Measurements from ENCODE around the gene CERKL.

CERKL gene

GRCh38 chr2:181628590-181629585 is 28.0 kb downstream of the CERKL start:
- DNase-seq (ENCODE audit: low read depth in 3 of 3, low spot score in 1 of 3) = no peak

- DNase-seq (ENCODE audit: low read depth in 3 of 3, low spot score in 1 of 3) = no peak
Measured at GRCh38 chr2:181627545-181627944, 29.4 kb downstream of the CERKL start.

GRCh38 chr2:181626671-181627070 is 30.2 kb downstream of the CERKL start:
- DNase-seq (ENCODE audit: low read depth in 3 of 3, low spot score in 1 of 3) = no peak

DNA sequence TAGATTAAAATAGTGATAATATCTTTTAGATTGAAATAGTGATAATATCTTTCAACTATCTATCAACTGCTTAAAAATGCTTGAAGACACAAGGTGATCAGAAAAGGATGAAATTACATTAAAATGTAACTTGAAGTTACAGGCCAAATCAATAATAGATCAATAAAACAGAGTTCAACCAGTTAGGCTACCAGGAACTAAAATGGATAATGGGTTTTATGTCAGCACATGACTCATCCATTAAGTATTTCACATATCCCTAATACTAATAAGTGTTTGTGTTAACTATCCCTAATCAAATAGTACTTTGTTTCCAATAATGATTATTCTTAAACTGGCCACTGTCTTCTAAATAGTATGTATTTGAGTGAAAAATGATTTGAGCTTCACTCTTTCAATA is 33.7 kb downstream of the CERKL start:
- DNase-seq (ENCODE audit: low read depth in 3 of 3, low spot score in 1 of 3) = no peak

GRCh38 chr2:181621779-181622490 is 35.0 kb downstream of the CERKL start:
- no peak for DNase-seq (ENCODE audit: low read depth in 3 of 3, low spot score in 1 of 3)

DNA sequence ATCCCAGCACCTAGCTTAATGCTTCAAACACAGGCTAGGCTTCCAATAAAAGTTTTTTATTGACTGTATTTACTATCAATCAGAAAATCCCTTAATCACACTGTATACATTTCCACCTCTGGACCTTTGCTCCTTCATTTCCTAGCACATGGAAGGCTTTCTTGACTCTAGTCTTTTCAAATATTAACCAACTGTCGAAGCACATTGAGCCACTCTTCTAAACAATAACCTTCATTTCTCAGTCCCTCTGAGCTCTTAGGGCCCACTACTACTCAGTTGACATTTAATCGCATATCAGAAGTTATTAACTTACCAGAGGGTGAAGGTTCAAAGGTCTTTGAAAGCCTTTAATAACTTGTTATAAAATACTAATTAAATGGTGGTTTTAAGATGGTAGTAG is 37.4 kb downstream of the CERKL start:
- no peak for DNase-seq (ENCODE audit: low read depth in 3 of 3, low spot score in 1 of 3)

DNA sequence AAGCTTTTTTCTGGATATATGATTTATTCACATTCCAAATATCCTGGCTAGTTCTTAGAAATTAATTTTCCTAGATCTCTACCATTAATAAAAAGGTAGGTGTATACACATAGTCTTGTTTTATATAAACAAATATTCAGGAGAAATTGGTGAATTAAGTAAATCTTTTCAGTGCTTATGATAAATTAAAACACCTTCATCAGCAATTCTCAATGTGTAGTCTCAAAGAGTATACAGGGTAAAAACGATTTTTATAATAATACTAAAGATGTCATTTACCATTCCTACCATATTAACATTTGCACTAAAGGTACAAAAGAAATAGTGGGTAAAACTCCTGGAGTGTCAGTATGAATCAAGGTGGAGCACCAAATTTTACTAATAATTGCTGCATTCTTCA is 40.2 kb downstream of the CERKL start:
- no peak for DNase-seq (ENCODE audit: low read depth in 3 of 3, low spot score in 1 of 3)

GRCh38 chr2:181614874-181615638 is 41.8 kb downstream of the CERKL start:
- no peak for DNase-seq (ENCODE audit: low read depth in 3 of 3, low spot score in 1 of 3)

GRCh38 chr2:181613241-181613640 is 43.7 kb downstream of the CERKL start:
- no peak for DNase-seq (ENCODE audit: low read depth in 3 of 3, low spot score in 1 of 3)

- DNase-seq (ENCODE audit: low read depth in 3 of 3, low spot score in 1 of 3) = no peak
Measured at GRCh38 chr2:181607629-181608590, 49.0 kb downstream of the CERKL start.

- no peak for DNase-seq (ENCODE audit: low read depth in 3 of 3, low spot score in 1 of 3)
Measured at GRCh38 chr2:181605889-181606837, 50.7 kb downstream of the CERKL start.

- no peak for DNase-seq (ENCODE audit: low read depth in 3 of 3, low spot score in 1 of 3)
Measured at GRCh38 chr2:181602017-181602416, 54.9 kb downstream of the CERKL start.

DNA sequence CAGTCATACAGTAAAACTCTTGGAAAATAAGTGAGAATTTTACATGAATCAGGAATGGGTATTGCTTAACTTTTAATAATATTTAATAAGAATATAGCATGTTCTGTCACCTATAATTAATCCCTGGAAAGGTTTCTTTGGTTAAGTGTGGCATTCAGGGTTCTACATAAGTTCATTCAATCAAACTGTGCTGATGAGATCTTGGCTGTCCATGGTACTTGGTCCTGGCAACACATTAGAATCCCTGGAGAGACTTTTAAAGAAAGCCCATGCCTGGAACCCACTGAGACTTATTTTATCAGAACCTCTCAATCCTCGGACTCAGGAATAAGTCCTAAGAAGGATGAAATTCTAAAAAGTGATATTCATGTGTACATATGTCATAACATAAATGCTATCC is 60.3 kb downstream of the CERKL start:
- no peak for DNase-seq (ENCODE audit: low read depth in 3 of 3, low spot score in 1 of 3)

- no peak for DNase-seq (ENCODE audit: low read depth in 3 of 3, low spot score in 1 of 3)
Measured at GRCh38 chr2:181594322-181594721, 62.6 kb downstream of the CERKL start.

DNA sequence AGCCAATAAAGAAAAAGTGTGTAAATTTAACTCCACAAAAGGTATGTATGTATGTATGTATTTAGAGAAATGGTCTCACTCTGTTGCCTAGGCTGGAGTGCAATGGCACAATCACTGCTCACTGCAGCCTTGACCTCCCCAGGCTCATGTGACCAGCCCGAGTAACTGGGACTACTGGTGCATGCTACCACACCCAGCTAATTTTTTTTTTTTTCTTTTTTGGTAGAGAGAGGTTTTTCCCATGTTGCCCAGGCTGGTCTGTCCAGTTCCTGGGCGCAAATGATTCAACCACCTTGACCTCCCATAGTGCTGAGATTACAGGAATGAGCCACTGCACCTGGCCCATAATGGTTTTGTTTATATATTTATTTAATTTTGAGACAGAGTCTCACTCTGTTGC is 67.1 kb downstream of the CERKL start:
- no peak for DNase-seq (ENCODE audit: low read depth in 3 of 3, low spot score in 1 of 3)

DNA sequence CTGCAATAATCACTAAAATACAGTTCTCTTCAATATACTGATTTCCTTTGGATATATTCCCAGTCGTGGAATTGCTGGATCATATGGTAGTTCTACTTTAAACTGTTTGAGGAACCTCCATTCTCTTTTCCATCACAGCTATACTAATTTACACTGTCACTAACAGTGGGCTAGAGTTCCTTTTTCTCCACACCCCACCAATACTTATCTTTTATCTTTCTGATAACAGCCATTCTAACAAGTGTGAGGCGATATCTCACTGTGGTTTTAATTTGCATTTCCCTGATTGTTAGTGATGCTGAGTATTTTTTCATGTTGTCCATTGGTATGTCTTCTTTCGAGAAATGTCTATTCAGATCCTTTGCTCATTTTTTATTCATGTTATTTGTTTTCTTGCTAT is 68.4 kb downstream of the CERKL start:
- no peak for DNase-seq (ENCODE audit: low read depth in 3 of 3, low spot score in 1 of 3)

DNA sequence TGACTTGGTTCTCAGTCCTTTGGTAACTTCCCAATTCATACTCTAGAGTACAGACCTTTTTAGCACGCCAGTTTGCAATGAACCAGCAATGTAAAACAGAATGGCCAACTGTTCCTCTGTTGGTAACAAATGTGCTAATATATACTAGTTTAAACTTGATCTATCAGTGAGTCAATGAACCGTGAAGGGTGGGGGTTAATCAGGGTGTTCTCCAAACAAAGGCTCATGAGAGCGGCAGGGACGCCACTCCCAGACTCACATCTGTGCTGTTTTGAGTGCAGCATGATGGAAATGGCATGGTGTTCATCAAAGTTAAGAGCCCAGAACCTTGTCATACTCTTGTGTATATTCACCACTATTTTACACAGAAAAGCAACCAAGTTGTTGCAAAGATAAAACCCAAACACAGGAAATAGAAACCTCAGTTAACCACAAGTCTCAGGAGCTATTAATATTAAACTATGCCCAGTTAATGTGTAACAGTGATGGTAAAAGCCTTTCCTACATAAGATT is 70.3 kb downstream of the CERKL start:
- no peak for DNase-seq (ENCODE audit: low read depth in 3 of 3, low spot score in 1 of 3)

DNA sequence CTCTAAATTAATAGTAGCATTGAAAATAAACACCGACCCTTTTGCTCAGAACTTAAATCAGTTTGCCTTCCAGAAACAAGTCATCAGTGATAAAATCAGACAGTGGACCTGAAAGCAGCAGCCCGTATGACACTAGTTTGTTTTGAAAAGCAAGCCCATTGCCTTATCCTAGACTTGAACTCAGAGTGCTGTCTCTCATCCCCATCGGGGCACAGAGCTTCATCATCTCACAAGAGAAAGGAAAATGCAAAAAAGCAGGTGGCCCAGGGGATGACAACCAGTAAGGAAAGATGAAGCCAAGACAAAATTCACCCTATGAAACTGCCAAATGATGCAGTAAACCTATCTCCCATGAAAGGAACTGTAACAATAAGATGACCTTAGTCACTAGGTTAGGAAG is 71.2 kb downstream of the CERKL start:
- DNase-seq (ENCODE audit: low read depth in 3 of 3, low spot score in 1 of 3) = no peak

DNA sequence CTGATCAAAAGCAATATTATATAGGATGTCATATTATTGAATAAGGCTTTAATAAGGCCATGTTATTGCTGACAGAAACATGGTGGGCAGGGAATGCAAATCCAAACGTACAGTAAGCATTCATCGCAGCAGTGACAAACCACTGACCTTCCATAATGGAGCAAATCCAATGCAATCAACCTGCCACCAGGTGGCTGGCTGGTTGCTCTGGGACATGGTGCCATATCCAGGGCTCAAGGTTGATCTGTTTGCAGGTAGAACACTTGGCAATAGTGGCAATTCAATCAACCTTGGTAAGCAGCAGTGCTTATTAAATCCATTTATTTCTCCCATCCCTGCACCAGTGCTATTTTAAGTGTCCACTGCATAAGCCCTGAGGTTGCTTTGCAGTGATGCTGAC is 75.4 kb downstream of the CERKL start:
- no peak for DNase-seq (ENCODE audit: low read depth in 3 of 3, low spot score in 1 of 3)
